ENCODE measurements around the gene IRS1.

- no peak for TF ChIP-seq RCOR1 (IDR thresholded peaks at IDR 0.05; ENCODE audit: insufficient replicate concordance, low read length)
- TF ChIP-seq MAFK (IDR thresholded peaks at IDR 0.05; ENCODE audit: low read depth, low read length) = no peak
- TF ChIP-seq, protein P1, sequence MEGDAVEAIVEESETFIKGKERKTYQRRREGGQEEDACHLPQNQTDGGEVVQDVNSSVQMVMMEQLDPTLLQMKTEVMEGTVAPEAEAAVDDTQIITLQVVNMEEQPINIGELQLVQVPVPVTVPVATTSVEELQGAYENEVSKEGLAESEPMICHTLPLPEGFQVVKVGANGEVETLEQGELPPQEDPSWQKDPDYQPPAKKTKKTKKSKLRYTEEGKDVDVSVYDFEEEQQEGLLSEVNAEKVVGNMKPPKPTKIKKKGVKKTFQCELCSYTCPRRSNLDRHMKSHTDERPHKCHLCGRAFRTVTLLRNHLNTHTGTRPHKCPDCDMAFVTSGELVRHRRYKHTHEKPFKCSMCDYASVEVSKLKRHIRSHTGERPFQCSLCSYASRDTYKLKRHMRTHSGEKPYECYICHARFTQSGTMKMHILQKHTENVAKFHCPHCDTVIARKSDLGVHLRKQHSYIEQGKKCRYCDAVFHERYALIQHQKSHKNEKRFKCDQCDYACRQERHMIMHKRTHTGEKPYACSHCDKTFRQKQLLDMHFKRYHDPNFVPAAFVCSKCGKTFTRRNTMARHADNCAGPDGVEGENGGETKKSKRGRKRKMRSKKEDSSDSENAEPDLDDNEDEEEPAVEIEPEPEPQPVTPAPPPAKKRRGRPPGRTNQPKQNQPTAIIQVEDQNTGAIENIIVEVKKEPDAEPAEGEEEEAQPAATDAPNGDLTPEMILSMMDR (conservative IDR thresholded peaks at IDR 0.05; ENCODE audit: low read depth, low read length) = no peak
- 0 out of 2 replicates have a peak, but pooled peaks have one; percentile 30 for TF ChIP-seq POLR2A (IDR thresholded peaks at IDR 0.05; ENCODE audit: low read depth, low read length)
- TF ChIP-seq MXI1 (IDR thresholded peaks at IDR 0.05; ENCODE audit: borderline replicate concordance, low read depth, low read length) = peak; percentile 43; the same call in 1 of the 2 replicates
Observed at GRCh38 chr2:226797289-226797988, 2.2 kb downstream of the IRS1 start.

Measured in IMR-90 (cell line).